IMR-90 (cell line): ENCODE results near the gene ACOXL. TPM values are rescaled to one million over a fixed set of nuclear protein-coding genes. Genes with fewer than 3 reads are reported as not detected.

Source experiments
- ATAC-seq: fragments of 200-7000 bp; cut with Tn5 transposase; 2 replicates; pipeline ENCODE4 v1.9.1; 2020; ENCODE audit warnings: low read depth, mild to moderate bottlenecking, moderate library complexity
- BruUV-seq: library from RNA; stranded (reverse); fragments of 400-500 nt; replicated peaks from 2 replicates; lab custom pipeline; 2021; lab: Mats Ljungman, UMichigan
- CTCF ChIA-PET: fragments of 300-600 bp; formaldehyde crosslinking; extraction: SDS; loops from one replicate; lab custom pipeline; 2021; ENCODE audit warnings: antibody characterized with exemption; lab: Yijun Ruan, JAX
- POLR2A ChIA-PET: fragments of 300-600 bp; sonication (Branson Sonifier 250); formaldehyde crosslinking; loops from one replicate; lab custom pipeline; 2022; ENCODE audit warnings: antibody characterized with exemption; ENCODE audit not compliant: unreplicated experiment; lab: Charles Lee
- DNase-seq: peaks from one replicate; pipeline ENCODE4 v3.0.0; 2013
- H2AFZ ChIP-seq: replicated peaks from 2 replicates; pipeline ENCODE3; 2013; ENCODE audit warnings: low read length, mild to moderate bottlenecking; ENCODE audit not compliant: poor library complexity
- H2AK5ac ChIP-seq: 2 replicates; pipeline ENCODE4 v1.6.1; 2013; ENCODE audit warnings: low read depth, low read length, inconsistent platforms
- H2AK9ac ChIP-seq: replicated peaks from 2 replicates; pipeline ENCODE3; 2013; ENCODE audit warnings: mild to moderate bottlenecking, low read depth, low read length, moderate library complexity; ENCODE audit not compliant: poor library complexity
- H2BK120ac ChIP-seq: 2 replicates; pipeline ENCODE4 v1.6.1; 2013; ENCODE audit warnings: low read depth, low read length, inconsistent platforms
- H2BK15ac ChIP-seq: 3 replicates; pipeline ENCODE4 v1.6.1; 2013; ENCODE audit warnings: low read depth, low read length, inconsistent platforms
- H2BK20ac ChIP-seq: 2 replicates; pipeline ENCODE4 v1.6.1; 2013; ENCODE audit warnings: low read depth, mild to moderate bottlenecking, inconsistent platforms, low read length, moderate library complexity
- H2BK5ac ChIP-seq: 2 replicates; pipeline ENCODE4 v1.6.1; 2013; ENCODE audit warnings: mild to moderate bottlenecking, low read depth, low read length, inconsistent platforms; ENCODE audit not compliant: poor library complexity, severe bottlenecking
- H3K14ac ChIP-seq: replicated peaks from 2 replicates; pipeline ENCODE4 v1.6.1; 2013; ENCODE audit warnings: low read depth, low read length, inconsistent platforms
- H3K18ac ChIP-seq: 2 replicates; pipeline ENCODE4 v1.6.1; 2013; ENCODE audit warnings: low read depth, low read length, control low read depth
- H3K23ac ChIP-seq: 2 replicates; pipeline ENCODE4 v1.6.1; 2013; ENCODE audit warnings: low read depth, low read length, inconsistent platforms
- H3K27ac ChIP-seq: 2 replicates; pipeline ENCODE4 v1.5.1; 2013; ENCODE audit warnings: mild to moderate bottlenecking, control low read depth, low read length; ENCODE audit not compliant: insufficient read depth
- H3K27me3 ChIP-seq: 2 replicates; pipeline ENCODE4 v1.6.1; 2013; ENCODE audit warnings: low read length; ENCODE audit not compliant: control insufficient read depth, insufficient read depth
- H3K36me3 ChIP-seq: 2 replicates; pipeline ENCODE4 v1.6.1; 2013; ENCODE audit warnings: low read length, mixed read lengths; ENCODE audit not compliant: control insufficient read depth, insufficient read depth
- H3K4ac ChIP-seq: 2 replicates; pipeline ENCODE4 v1.6.1; 2013; ENCODE audit warnings: low read depth, low read length, inconsistent platforms
- H3K4me1 ChIP-seq: 2 replicates; pipeline ENCODE4 v1.6.1; 2013; ENCODE audit warnings: low read length, mixed read lengths; ENCODE audit not compliant: control insufficient read depth, insufficient read depth
- H3K4me2 ChIP-seq: 2 replicates; pipeline ENCODE4 v1.6.1; 2013; ENCODE audit warnings: low read depth, mild to moderate bottlenecking, control low read depth, low read length, moderate library complexity
- H3K4me3 ChIP-seq: 2 replicates; pipeline ENCODE4 v1.5.1; 2013; ENCODE audit warnings: low read depth, mild to moderate bottlenecking, control low read depth, low read length, moderate library complexity; ENCODE audit not compliant: insufficient read depth
- H3K56ac ChIP-seq: 2 replicates; pipeline ENCODE4 v1.6.1; 2013; ENCODE audit warnings: low read length, inconsistent platforms; ENCODE audit not compliant: insufficient read depth; ENCODE audit errors: extremely low read depth
- H3K79me1 ChIP-seq, 2 experiments: 2 replicates each; pipeline ENCODE4 v1.6.1; 2013; ENCODE audit warnings: low read length in 2 of 2, inconsistent platforms in 1 of 2, low read depth in 1 of 2
- H3K9ac ChIP-seq: 2 replicates; pipeline ENCODE4 v1.6.1; 2013; ENCODE audit warnings: low read depth, low read length, control low read depth
- H3K9me1 ChIP-seq: 2 replicates; pipeline ENCODE4 v1.6.1; 2013; ENCODE audit warnings: low read length, inconsistent platforms; ENCODE audit not compliant: insufficient read depth
- H3K9me3 ChIP-seq: 2 replicates; pipeline ENCODE4 v1.6.1; 2013; ENCODE audit warnings: low read length; ENCODE audit not compliant: control insufficient read depth, insufficient read depth
- H4K20me1 ChIP-seq: 2 replicates; pipeline ENCODE4 v1.6.1; 2013; ENCODE audit warnings: low read length, inconsistent platforms; ENCODE audit not compliant: insufficient read depth
- H4K5ac ChIP-seq: 2 replicates; pipeline ENCODE4 v1.6.1; 2013; ENCODE audit warnings: mild to moderate bottlenecking, low read depth, low read length, control low read depth
- H4K8ac ChIP-seq, 2 experiments: 2 replicates each; pipeline ENCODE4 v1.6.1; 2013; ENCODE audit warnings: low read depth in 2 of 2, low read length in 2 of 2, control low read depth in 1 of 2, inconsistent platforms in 1 of 2
- H4K91ac ChIP-seq: 2 replicates; pipeline ENCODE4 v1.6.1; 2013; ENCODE audit warnings: low read depth, low read length, inconsistent platforms; ENCODE audit not compliant: insufficient read depth
- CHD1 ChIP-seq: IDR thresholded peaks from 2 replicates; pipeline ENCODE4 v1.6.1; 2012; ENCODE audit warnings: low read depth, low read length, improper control_type of control experiment
- CTCF ChIP-seq: conservative IDR thresholded peaks from 2 replicates; pipeline ENCODE4 v1.5.1; 2012; ENCODE audit warnings: mild to moderate bottlenecking, low read depth, low read length, improper control_type of control experiment
- ELK1 ChIP-seq: fragments of 150-350 bp; IDR thresholded peaks from 2 replicates; pipeline ENCODE4 v1.6.1; 2016; ENCODE audit warnings: low read depth, mild to moderate bottlenecking, low read length, moderate library complexity, borderline replicate concordance
- MXI1 ChIP-seq: IDR thresholded peaks from 2 replicates; pipeline ENCODE4 v1.6.1; 2012; ENCODE audit warnings: low read depth, mild to moderate bottlenecking, low read length, moderate library complexity, borderline replicate concordance
- RAD21 ChIP-seq: IDR thresholded peaks from 2 replicates; pipeline ENCODE4 v1.6.1; 2012; ENCODE audit warnings: low read length, improper control_type of control experiment
- RFX5 ChIP-seq: IDR thresholded peaks from 2 replicates; pipeline ENCODE4 v1.8.0; 2012; ENCODE audit warnings: low read depth, mild to moderate bottlenecking, low read length, moderate library complexity
- WGBS, 2 experiments: methylation state at CpG; one replicate each; pipeline versions ENCODE4 v1.1.5 to v1.1.7; 2013; ENCODE audit warnings: missing lambda C conversion rate in 2 of 2; ENCODE audit not compliant: insufficient read length in 1 of 2; ENCODE audit errors: extremely low coverage in 2 of 2; 5-methylcytosine and 5-hydroxymethylcytosine counted together
- dilution Hi-C: fragments of 300-500 bp; cut with HindIII; formaldehyde crosslinking; loops from one replicate; pipeline ENCODE4 v1.14.3; 2018; ENCODE audit warnings: low sequenced_read_pairs; ENCODE audit not compliant: unreplicated experiment
- in situ Hi-C: fragments of 300-500 bp; cut with MboI; formaldehyde crosslinking; loops from 3 replicates; pipeline ENCODE4 v1.14.3; 2019; ENCODE audit warnings: low sequenced_read_pairs, inconsistent platforms, mixed read lengths
- intact Hi-C: fragments of 100-400 bp; cut with micrococcal nuclease; formaldehyde crosslinking; loops from 2 replicates; pipeline ENCODE4 v1.10.0; 2022
- polyA plus RNA-seq, 3 experiments: library from polyadenylated mRNA; depleted of rRNA; stranded (reverse); fragments of >200 nt; gene quantifications; 2 replicates each; pipeline ENCODE4 v1.2.3, GENCODE V29; 2012; ENCODE audit warnings: low replicate concordance in 1 of 3
- total RNA-seq: library from RNA; depleted of rRNA; stranded (reverse); fragments of >200 nt; gene quantifications from 2 replicates; pipeline ENCODE4 v1.2.3, GENCODE V29; 2012

The ACOXL gene
- total and polyA plus RNA-seq, 2 of the 4 experiments (the other 2 are of a cell fraction) = not detected

- ATAC-seq (no peak), DNase-seq (no peak)
- Histone ChIP-seq H4K8ac (no peak overlapping the region), H2BK15ac (no peak overlapping the region), H3K79me1 (no peaks in the 10 kb centered on the region), H3K36me3 (no peaks in the 10 kb centered on the region), H4K91ac (no peak overlapping the region), H3K4me3 (no peak overlapping the region), H4K20me1 (no peaks in the 10 kb centered on the region), H3K56ac (no peak overlapping the region), H3K4me1 (no peaks in the 10 kb centered on the region), H4K5ac (no peak overlapping the region), H2AK9ac (no peak overlapping the region), H3K9me3 (no peaks in the 10 kb centered on the region), H3K4me2 (no peak overlapping the region), H2BK5ac (no peak overlapping the region), H3K27me3 (peaks cover 41% of the 10 kb centered on the region), H3K14ac (no peak overlapping the region), H2BK120ac (no peak overlapping the region), H2AFZ (no peak overlapping the region), H3K23ac (no peak overlapping the region), H3K9me1 (no peaks in the 10 kb centered on the region), H2BK20ac (no peak overlapping the region), H3K27ac (no peak overlapping the region), H3K18ac (no peak overlapping the region), H2AK5ac (no peak overlapping the region), H3K4ac (no peak overlapping the region), H3K9ac (no peak overlapping the region)
- POLR2A ChIA-PET = no interaction called here
- TF ChIP-seq CTCF = no peak
- TF ChIP-seq MXI1 = no peak
- no peak for TF ChIP-seq RFX5
- TF ChIP-seq ELK1 = no peak
- no peak for TF ChIP-seq RAD21
- TF ChIP-seq CHD1 = no peak
- dilution Hi-C loops = no loop called here
- intact Hi-C loops = no loop called here
- no TSS peak for BruUV-seq
- no CpG with 5 or more reads among the region's 2 CpGs for WGBS, 2 experiments
- CTCF ChIA-PET = no interaction called here
- in situ Hi-C loops = no loop called here
Observed at GRCh38 chr2:111055735-111056134, 323.4 kb downstream of the ACOXL start.
